ENCODE results near the gene CCDC74A.
"Not testable (repeated sequence)": the region's sequence is repeated elsewhere in the genome, so short reads cannot be mapped to it uniquely, and the experiment has no call there.

The CCDC74A gene

DNA sequence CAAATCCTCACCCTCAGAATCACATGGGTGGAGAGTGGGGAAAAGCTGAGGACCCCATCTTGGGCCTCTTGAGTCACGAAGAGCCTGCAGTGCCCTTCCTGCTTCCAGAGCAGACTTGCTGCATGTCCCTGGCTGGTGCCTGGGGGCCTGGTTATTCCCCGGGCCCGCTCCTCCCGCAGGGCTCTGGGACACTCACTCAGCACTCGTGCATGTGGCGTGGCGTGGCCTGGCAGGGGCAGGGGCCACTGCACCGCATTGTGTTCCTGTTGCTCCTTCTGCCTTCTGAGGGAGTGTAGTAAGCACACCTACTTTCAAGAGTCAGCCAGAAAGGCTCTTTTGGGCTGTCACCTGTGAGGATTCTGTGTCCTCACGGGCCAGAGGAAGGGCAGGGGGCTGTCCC lies 18.1 kb upstream of the CCDC74A start:
- Histone ChIP-seq H3K9me3 (no peaks in the 10 kb centered on the region), H4K20me1 (peaks cover 53% of the 10 kb centered on the region), H3K4me3 (no peak overlapping the region), H3K36me3 (peaks cover 60% of the 10 kb centered on the region), H3K27me3 (no peaks in the 10 kb centered on the region), H3K4me1 (peaks cover 37% of the 10 kb centered on the region), H3K9ac (no peak overlapping the region), H3K4me2 (no peak overlapping the region), H3K27ac (no peak overlapping the region)
- TF ChIP-seq Cebpa-rat (IDR thresholded peaks at IDR 0.05), result no peak

DNA sequence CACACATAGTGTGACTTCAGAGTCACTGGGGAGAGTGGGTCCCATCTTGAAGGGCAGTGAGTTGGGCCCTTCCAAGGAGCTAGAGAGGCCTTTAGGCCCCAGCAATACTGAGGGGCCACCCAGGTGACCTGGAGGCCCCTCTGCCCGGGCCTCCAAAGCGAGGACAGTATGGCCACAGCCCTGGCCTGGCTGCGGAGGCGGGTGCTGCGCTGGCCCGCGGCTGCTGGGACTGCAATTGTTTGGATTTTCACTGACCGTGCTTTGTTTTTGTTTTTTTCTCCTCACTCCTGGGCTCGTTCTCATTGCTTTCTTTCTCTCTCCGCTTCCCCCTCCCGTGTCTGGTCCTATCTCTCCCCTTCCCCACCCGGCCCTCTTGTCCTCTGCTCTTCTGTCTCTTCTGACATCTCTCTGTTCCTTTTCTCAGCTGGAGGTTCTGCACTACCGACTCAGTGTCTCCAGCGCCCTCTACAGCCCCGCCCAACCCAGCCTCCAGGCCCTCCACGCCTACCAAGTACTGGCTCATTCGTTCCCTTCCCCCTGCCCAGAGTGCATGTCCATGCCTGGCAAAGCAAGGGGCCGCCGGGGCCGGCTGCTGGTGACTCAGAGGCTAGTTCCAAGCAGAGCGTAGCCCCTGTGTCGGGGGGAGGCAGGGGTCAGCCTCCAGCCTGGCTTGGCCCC lies 16.3 kb upstream of the CCDC74A start:
- Histone ChIP-seq H3K4me2 (peak overlapping the region; percentile 32), H3K4me1 (peaks cover 49% of the 10 kb centered on the region), H3K36me3 (peaks cover 44% of the 10 kb centered on the region), H4K20me1 (peaks cover 63% of the 10 kb centered on the region)
- not testable (repeated sequence) for H3K27me3 ChIP-seq, H3K9ac ChIP-seq, H3K9me3 ChIP-seq, H3K27ac ChIP-seq, H3K4me3 ChIP-seq

DNA sequence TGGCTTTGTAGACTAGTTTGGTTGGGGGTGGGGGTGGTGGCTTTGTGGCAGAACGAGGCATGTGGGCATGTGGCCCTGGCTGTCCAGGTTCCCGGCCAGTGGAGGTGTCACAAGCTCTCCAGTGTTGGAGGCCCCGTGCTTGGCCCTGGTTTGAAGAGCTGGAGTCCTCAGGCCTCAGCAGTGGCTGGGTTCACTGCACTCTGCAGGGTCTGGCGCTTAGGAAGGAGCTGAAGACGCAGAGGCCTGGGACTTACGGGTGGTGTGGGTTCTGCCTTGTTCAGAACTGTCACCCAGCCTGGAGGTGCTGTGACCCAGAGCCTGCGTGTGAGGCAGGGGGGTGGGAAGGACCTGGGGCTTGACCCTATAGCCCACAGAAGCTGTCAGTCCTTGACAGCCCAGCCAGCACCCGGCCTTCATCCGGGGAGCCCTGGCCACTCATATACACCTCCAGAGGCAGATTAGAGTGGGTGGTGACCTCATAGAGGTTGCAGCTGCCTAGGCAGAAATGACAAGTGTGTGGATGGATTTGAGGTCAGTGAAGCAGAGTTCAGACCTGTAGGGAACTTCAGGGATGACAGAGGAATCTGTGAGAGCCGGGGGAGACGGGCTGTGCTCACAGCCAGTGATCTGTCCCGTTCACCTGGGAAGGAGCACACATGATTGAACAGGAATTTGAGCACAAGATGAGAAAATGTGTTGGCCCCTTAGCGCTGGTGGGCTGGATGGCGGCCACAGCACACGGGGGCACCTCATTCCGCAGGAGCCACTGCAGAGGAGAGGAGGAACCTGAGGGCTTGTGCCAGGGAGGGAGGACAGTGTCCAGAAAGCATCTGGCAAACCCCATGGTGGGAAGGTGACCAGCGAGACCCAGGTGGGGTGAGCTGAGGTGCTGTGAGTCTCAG lies 15.5 kb upstream of the CCDC74A start:
- H3K9me3 ChIP-seq, H3K4me3 ChIP-seq, H3K9ac ChIP-seq, H3K4me2 ChIP-seq, H3K27me3 ChIP-seq, H3K27ac ChIP-seq: not testable (repeated sequence)
- Histone ChIP-seq H3K4me1 (peaks cover 53% of the 10 kb centered on the region), H4K20me1 (peaks cover 71% of the 10 kb centered on the region), H3K36me3 (peaks cover 45% of the 10 kb centered on the region)

DNA sequence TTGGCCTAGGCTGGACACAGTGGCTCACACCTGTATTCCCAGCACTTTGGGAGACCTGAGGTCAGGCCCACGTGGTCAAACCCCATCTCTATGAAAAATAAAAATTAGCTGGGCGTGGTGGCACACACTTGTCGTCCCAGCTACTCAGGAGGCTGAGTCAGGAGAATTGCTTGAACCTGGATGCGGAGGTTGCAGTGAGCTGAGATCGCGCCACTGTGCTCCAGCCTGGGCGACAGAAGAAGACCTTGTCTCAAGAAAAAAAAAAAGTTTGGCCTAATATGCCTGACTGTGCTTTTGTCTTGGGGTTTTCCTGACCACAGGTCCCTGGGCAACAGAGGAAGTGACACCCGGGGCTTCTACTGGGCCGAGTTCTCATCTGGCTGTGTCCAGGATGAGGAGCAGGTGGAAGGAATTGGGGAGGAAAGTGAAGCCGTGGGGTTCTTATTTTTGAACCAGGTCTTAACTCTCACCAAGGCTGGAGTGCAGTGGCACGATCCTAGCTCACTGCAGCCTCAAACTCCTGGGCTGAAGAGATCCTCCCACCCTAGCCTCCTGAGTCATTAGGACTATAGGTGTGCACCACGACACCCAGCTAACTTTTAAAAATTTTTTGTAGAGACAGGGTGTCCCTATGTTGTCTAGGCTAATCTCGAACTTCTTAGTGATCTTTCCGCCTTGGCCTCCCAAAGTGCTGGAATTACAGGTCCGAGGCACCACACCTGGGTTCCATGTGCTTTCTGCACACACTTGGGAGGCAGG lies 13.1 kb upstream of the CCDC74A start:
- peaks cover 72% of the 10 kb centered on the region for H4K20me1 ChIP-seq
- H3K27me3 ChIP-seq, H3K9me3 ChIP-seq, H3K4me3 ChIP-seq: not testable (repeated sequence)
- peak overlapping the region; percentile 53; the same call in 1 of the 2 replicates for H3K9ac ChIP-seq
- H3K27ac ChIP-seq, result peak overlapping the region; percentile 60; the same call in 1 of the 2 replicates
- peaks cover 52% of the 10 kb centered on the region for H3K4me1 ChIP-seq
- H3K4me2 ChIP-seq, result peak overlapping the region; percentile 80
- peaks cover 45% of the 10 kb centered on the region for H3K36me3 ChIP-seq

DNA sequence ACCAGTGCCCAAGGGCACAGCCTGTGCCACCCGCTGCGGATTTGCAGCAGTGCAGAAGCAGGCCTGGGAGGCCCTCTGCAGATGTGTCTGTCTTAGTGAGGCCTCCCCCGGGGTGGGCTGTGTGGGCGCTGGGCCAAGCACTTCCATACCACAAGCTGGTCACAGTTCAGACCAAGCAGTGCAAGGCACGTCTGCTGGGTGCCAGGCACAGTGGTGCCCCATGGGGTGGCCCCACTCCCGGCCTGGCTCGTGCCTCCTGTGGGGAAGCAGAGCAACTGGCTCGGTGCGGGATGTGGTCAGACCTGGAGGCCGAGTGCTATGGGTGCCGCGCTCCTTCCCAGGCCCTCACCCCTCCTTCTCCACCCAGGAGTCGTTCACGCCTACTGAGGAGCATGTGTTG lies 12.5 kb upstream of the CCDC74A start:
- Histone ChIP-seq H4K20me1 (peaks cover 66% of the 10 kb centered on the region), H3K4me1 (peaks cover 46% of the 10 kb centered on the region), H3K27ac (peak overlapping the region; percentile 60; the same call in 1 of the 2 replicates), H3K4me2 (peak overlapping the region; percentile 80), H3K9ac (peak overlapping the region; percentile 50; the same call in 1 of the 2 replicates), H3K36me3 (peaks cover 45% of the 10 kb centered on the region)
- not testable (repeated sequence) for H3K27me3 ChIP-seq, H3K4me3 ChIP-seq, H3K9me3 ChIP-seq

DNA sequence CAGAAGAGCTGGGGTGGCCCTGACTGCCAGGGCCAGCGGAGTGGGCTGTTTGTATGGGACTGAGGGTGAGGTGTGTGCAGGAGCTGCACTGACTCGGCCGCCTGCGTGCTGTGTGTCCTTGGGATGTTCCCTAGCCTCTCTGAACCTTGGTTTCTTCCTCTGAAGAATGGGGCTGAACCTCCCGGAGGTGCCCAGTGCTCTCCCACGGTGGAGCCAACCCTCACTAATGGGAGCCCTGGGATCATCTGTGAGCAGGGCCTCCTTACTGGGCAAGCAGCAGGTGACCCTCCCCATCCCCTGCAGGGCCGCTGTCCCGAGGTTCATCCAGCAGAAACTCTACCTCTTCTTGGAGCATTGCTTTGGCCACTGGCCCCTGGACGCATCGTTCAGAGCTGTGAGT lies 11.7 kb upstream of the CCDC74A start:
- Histone ChIP-seq H3K27ac (peak overlapping the region; percentile 30; the same call in 1 of the 2 replicates), H3K27me3 (no peaks in the 10 kb centered on the region), H3K4me1 (peaks cover 45% of the 10 kb centered on the region), H3K4me2 (peak overlapping the region; percentile 80), H3K4me3 (no peak overlapping the region), H4K20me1 (peaks cover 59% of the 10 kb centered on the region), H3K9ac (no peak overlapping the region), H3K9me3 (no peaks in the 10 kb centered on the region), H3K36me3 (peaks cover 52% of the 10 kb centered on the region)
- no peak for TF ChIP-seq Cebpa-rat (IDR thresholded peaks at IDR 0.05)

DNA sequence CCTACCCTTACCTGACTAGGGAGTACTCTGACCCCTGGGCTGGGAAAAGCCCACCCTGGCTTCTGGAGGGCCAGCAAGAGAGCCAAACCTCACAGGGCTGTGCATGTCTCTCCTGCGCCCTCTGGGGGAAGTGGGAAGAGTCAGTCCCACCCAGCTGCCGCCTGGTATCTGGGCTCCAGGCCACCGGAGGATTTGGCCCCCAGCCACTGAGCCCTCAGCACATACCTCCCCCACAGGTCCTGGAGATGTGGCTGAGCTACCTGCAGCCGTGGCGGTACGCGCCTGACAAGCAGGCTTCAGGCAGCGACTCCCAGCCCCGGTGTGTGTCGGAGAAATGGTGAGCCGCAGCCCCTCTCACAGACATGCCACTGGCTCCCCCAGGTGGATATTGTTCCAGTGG lies 11.1 kb upstream of the CCDC74A start:
- H3K9me3 ChIP-seq, H3K4me3 ChIP-seq, H3K27me3 ChIP-seq, H3K9ac ChIP-seq, H3K27ac ChIP-seq: not testable (repeated sequence)
- peaks cover 55% of the 10 kb centered on the region for H3K36me3 ChIP-seq
- H3K4me1 ChIP-seq, result peaks cover 41% of the 10 kb centered on the region
- H3K4me2 ChIP-seq, result peak overlapping the region; percentile 80
- H4K20me1 ChIP-seq, result peaks cover 55% of the 10 kb centered on the region

DNA sequence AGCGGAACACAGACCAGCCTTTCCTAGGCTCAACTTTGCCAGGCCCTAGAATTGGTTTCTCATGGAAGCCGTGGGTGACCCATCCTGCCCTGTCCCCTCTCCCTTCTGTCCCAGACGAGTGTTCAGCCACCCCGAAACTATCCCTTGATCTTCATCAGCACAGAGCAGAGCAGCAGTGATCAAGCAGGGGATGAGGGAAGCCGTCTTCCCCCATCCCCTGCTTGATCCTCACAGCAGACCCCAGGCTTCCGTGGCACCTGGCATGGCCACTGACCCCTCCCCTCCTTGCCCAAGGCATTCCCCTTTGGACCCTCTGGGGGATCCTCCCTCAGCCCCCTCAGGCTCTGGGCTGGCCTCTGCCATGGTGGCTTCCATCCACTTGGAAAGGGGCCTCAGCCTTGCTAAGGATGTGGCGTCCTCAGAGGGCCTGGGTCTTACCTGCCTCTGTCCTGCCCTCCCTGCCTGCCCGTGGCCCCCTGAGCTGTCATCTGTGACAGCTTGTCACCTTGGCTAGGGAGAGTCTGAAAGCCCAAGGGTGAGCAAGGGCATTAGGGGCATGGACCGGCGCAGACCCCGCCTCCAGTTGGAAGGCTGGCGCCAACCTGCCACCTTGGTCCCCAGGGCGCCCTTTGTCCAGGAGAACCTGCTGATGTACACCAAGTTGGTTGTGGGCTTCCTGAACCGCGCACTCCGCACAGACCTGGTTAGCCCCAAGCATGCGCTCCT lies 10.4 kb upstream of the CCDC74A start:
- peaks cover 49% of the 10 kb centered on the region for H4K20me1 ChIP-seq
- H3K4me1 ChIP-seq, result peaks cover 39% of the 10 kb centered on the region
- H3K4me3 ChIP-seq, result no peak overlapping the region
- H3K4me2 ChIP-seq, result no peak overlapping the region
- no peak overlapping the region for H3K9ac ChIP-seq
- peaks cover 58% of the 10 kb centered on the region for H3K36me3 ChIP-seq
- no peak for TF ChIP-seq Cebpa-rat (IDR thresholded peaks at IDR 0.05)
- H3K9me3 ChIP-seq, result no peaks in the 10 kb centered on the region
- no peak overlapping the region for H3K27ac ChIP-seq
- no peaks in the 10 kb centered on the region for H3K27me3 ChIP-seq

DNA sequence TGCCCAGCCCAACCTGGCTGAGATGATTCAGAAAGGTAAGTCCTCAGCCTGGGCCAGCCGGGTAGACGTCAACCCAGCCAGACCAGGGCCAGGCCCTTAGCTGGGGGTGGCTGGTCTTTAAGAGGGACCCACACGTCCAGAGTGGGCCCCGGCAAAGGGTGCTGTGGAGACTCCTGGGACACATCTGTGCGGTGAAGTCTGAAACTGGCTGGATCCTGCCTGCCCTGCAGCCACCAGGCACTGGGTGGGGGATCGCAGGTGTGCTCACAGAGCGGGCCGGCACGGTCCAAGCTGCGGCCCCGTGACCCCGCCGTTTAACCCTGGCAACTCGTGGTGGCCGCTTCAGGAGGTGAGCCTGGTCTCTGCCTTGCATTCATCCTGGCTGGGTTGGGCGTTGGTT lies 9.8 kb upstream of the CCDC74A start:
- H3K9me3 ChIP-seq, H3K27ac ChIP-seq, H3K4me3 ChIP-seq, H3K27me3 ChIP-seq, H3K9ac ChIP-seq, H3K4me2 ChIP-seq: not testable (repeated sequence)
- Histone ChIP-seq H3K36me3 (peaks cover 55% of the 10 kb centered on the region), H3K4me1 (peaks cover 33% of the 10 kb centered on the region), H4K20me1 (peaks cover 43% of the 10 kb centered on the region)

DNA sequence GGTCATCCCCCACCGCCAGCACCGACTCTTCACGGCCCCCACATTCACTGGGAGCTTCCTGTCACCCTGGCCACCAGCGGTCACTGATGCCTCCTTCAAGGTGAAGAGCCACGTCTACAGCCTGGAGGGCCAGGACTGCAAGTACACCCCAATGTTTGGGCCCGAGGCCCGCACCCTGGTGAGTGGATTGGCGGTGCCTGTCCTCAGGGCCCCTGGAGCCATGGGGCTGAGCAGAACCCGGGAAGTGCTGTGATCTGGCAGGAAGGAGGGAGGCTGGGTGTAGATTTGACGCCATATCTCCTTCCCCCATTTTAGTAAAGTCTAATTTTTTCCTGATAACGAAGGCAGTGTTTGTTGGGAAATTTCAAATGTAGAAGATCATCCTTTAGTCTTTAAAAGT lies 9.2 kb upstream of the CCDC74A start:
- peaks cover 54% of the 10 kb centered on the region for H3K36me3 ChIP-seq
- H3K4me2 ChIP-seq, H3K4me3 ChIP-seq, H3K9me3 ChIP-seq, H3K9ac ChIP-seq, H3K27ac ChIP-seq, H3K27me3 ChIP-seq: not testable (repeated sequence)
- H4K20me1 ChIP-seq, result peaks cover 37% of the 10 kb centered on the region
- H3K4me1 ChIP-seq, result peaks cover 27% of the 10 kb centered on the region

All from BLaER1 (cell line).